Neural cell (in vitro differentiated cells): Measurements from ENCODE around the gene CACNA1C. TPM values are rescaled to one million over a fixed set of nuclear protein-coding genes. Genes with fewer than 3 reads are reported as not detected.

Experiments
- H2AFZ ChIP-seq: fragments of 200-600, 300-800 bp; sonication (generic), shearing (Covaris generic); 2 replicates; pipeline ENCODE4 v1.6.0; 2014; ENCODE audit warnings: low read depth, mild to moderate bottlenecking, antibody characterized with exemption, low read length, moderate library complexity
- H3F3A ChIP-seq: fragments of 200-600 bp; shearing (Covaris generic); 2 replicates; pipeline ENCODE4 v1.6.1; 2016; ENCODE audit warnings: mild to moderate bottlenecking, moderate library complexity, mixed read lengths, antibody characterized with exemption, low read length; ENCODE audit not compliant: insufficient read depth, poor library complexity, severe bottlenecking
- H3K27ac ChIP-seq: fragments of 200-600, 300-800 bp; sonication (generic), shearing (Covaris generic); 2 replicates; pipeline ENCODE4 v1.5.1; 2014; ENCODE audit warnings: mild to moderate bottlenecking, low read length, moderate library complexity
- H3K27me3 ChIP-seq: fragments of 300-800, 200-600 bp; sonication (generic), shearing (Covaris generic); 2 replicates; pipeline ENCODE4 v1.6.0; 2014; ENCODE audit warnings: mild to moderate bottlenecking, low read depth, low read length, moderate library complexity; ENCODE audit not compliant: insufficient read depth
- H3K36me3 ChIP-seq: fragments of 300-800, 200-600 bp; sonication (generic), shearing (Covaris generic); 2 replicates; pipeline ENCODE4 v1.5.1; 2014; ENCODE audit warnings: mild to moderate bottlenecking, antibody characterized with exemption, low read length, moderate library complexity; ENCODE audit not compliant: insufficient read depth
- H3K4me2 ChIP-seq: fragments of 300-800, 200-600 bp; sonication (generic), shearing (Covaris generic); 2 replicates; pipeline ENCODE4 v1.6.0; 2014; ENCODE audit warnings: mild to moderate bottlenecking, low read length
- H3K4me3 ChIP-seq: fragments of 300-800, 200-600 bp; sonication (generic), shearing (Covaris generic); 2 replicates; pipeline ENCODE4 v1.5.1; 2014; ENCODE audit warnings: mild to moderate bottlenecking, low read length, moderate library complexity
- H3K79me2 ChIP-seq: fragments of 200-600 bp; shearing (Covaris generic); replicated peaks from 2 replicates; pipeline ENCODE4 v1.6.0; 2014; ENCODE audit warnings: mild to moderate bottlenecking, low read length, moderate library complexity; ENCODE audit not compliant: insufficient read depth
- H3K9ac ChIP-seq: fragments of 300-800, 200-600 bp; sonication (generic), shearing (Covaris generic); 2 replicates; pipeline ENCODE4 v1.6.1; 2016; ENCODE audit warnings: mild to moderate bottlenecking, low read length, mixed read lengths
- H3K9me2 ChIP-seq: fragments of 200-600 bp; shearing (Covaris generic); 2 replicates; pipeline ENCODE4 v1.6.1; 2016; ENCODE audit warnings: mild to moderate bottlenecking, low read length, mixed read lengths; ENCODE audit not compliant: insufficient read depth
- H3K9me3 ChIP-seq: fragments of 200-600, 300-800 bp; sonication (generic), shearing (Covaris generic); 2 replicates; pipeline ENCODE4 v1.6.1; 2016; ENCODE audit warnings: mild to moderate bottlenecking, mixed run types, low read length, moderate library complexity, mixed read lengths
- H4K20me1 ChIP-seq: fragments of 200-600 bp; shearing (Covaris generic); 2 replicates; pipeline ENCODE4 v1.6.1; 2016; ENCODE audit warnings: mild to moderate bottlenecking, mixed run types; ENCODE audit not compliant: insufficient read depth
- EP300 ChIP-seq: fragments of 450-650 bp; conservative IDR thresholded peaks from 2 replicates; pipeline ENCODE4 v1.6.1; 2014; ENCODE audit warnings: antibody characterized with exemption, mild to moderate bottlenecking, moderate library complexity; ENCODE audit not compliant: poor library complexity, severe bottlenecking
- EZH2 ChIP-seq: fragments of 200-600, 300-800 bp; shearing (Covaris generic), sonication (generic); IDR thresholded peaks from 2 replicates; pipeline ENCODE4 v1.6.1; 2014; ENCODE audit warnings: antibody characterized with exemption, low read length, borderline replicate concordance, mild to moderate bottlenecking; ENCODE audit not compliant: insufficient read depth, poor library complexity, severe bottlenecking
- MXI1 ChIP-seq: fragments of 450-650 bp; conservative IDR thresholded peaks from 2 replicates; pipeline ENCODE4 v1.6.1; 2014; ENCODE audit warnings: antibody characterized with exemption, mild to moderate bottlenecking; ENCODE audit not compliant: poor library complexity, severe bottlenecking
- POLR2AphosphoS5 ChIP-seq: IDR thresholded peaks from 2 replicates; pipeline ENCODE4 v1.6.1; 2012
- RAD21 ChIP-seq: fragments of 450-650 bp; conservative IDR thresholded peaks from 2 replicates; pipeline ENCODE4 v1.6.1; 2014; ENCODE audit warnings: antibody characterized with exemption, mild to moderate bottlenecking, moderate library complexity
- SMC3 ChIP-seq: fragments of 450-650 bp; conservative IDR thresholded peaks from 2 replicates; pipeline ENCODE4 v1.6.1; 2014; ENCODE audit warnings: antibody characterized with exemption, mild to moderate bottlenecking, moderate library complexity; ENCODE audit not compliant: poor library complexity
- TAF1 ChIP-seq: IDR thresholded peaks from 2 replicates; pipeline ENCODE4 v1.6.1; 2012; ENCODE audit warnings: low read depth
- polyA plus RNA-seq: library from polyadenylated mRNA; depleted of rRNA; stranded (reverse); fragments of >200 nt; gene quantifications from 2 replicates; pipeline ENCODE4 v1.2.3, GENCODE V29; 2014
- TF ChIP-seq, protein P1 (sequence below): IDR thresholded peaks from 2 replicates; pipeline ENCODE4 v1.6.1; 2012; ENCODE audit warnings: borderline replicate concordance
- TF ChIP-seq, protein P2 (sequence below): fragments of 450-650 bp; IDR thresholded peaks from 2 replicates; pipeline ENCODE4 v1.5.1; 2014; ENCODE audit warnings: antibody characterized with exemption, mild to moderate bottlenecking, moderate library complexity; ENCODE audit not compliant: poor library complexity, severe bottlenecking

CACNA1C gene
- polyA plus RNA-seq, 1 donor from 2014 or later = 9.7 TPM

DNA sequence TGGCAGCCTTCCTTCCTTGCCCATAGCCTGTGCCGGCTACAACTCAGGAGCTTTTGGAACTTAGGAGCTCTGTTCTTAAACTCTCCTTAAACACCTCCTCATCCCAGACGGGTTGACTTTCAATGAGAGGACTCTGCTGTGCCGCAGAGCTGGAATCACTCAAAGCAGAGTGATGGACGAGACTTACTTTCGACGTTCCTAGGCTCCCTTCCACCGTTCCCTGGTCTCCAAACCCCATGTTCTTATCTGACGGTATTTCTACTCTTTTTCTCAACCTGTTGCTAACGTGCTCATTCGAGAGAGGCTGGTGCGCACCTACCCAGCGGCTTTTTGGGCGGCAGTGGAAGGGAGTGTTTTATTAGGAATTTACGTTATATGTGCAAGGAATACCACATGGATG, 232.7 kb downstream of the CACNA1C start:
- Histone ChIP-seq H3K27ac (no peak overlapping the region), H4K20me1 (no peaks in the 10 kb centered on the region), H2AFZ (no peak overlapping the region), H3K9me2 (no peaks in the 10 kb centered on the region), H3K79me2 (no peaks in the 10 kb centered on the region), H3K4me2 (no peak overlapping the region), H3F3A (no peaks in the 10 kb centered on the region), H3K36me3 (no peaks in the 10 kb centered on the region), H3K27me3 (no peaks in the 10 kb centered on the region), H3K4me3 (no peak overlapping the region), H3K9me3 (no peaks in the 10 kb centered on the region), H3K9ac (no peak overlapping the region)
- TF ChIP-seq SMC3 (no peak), POLR2AphosphoS5 (no peak), MXI1 (no peak), TAF1 (no peak), RAD21 (no peak), EP300 (no peak), EZH2 (no peak)
- TF ChIP-seq, protein P1, sequence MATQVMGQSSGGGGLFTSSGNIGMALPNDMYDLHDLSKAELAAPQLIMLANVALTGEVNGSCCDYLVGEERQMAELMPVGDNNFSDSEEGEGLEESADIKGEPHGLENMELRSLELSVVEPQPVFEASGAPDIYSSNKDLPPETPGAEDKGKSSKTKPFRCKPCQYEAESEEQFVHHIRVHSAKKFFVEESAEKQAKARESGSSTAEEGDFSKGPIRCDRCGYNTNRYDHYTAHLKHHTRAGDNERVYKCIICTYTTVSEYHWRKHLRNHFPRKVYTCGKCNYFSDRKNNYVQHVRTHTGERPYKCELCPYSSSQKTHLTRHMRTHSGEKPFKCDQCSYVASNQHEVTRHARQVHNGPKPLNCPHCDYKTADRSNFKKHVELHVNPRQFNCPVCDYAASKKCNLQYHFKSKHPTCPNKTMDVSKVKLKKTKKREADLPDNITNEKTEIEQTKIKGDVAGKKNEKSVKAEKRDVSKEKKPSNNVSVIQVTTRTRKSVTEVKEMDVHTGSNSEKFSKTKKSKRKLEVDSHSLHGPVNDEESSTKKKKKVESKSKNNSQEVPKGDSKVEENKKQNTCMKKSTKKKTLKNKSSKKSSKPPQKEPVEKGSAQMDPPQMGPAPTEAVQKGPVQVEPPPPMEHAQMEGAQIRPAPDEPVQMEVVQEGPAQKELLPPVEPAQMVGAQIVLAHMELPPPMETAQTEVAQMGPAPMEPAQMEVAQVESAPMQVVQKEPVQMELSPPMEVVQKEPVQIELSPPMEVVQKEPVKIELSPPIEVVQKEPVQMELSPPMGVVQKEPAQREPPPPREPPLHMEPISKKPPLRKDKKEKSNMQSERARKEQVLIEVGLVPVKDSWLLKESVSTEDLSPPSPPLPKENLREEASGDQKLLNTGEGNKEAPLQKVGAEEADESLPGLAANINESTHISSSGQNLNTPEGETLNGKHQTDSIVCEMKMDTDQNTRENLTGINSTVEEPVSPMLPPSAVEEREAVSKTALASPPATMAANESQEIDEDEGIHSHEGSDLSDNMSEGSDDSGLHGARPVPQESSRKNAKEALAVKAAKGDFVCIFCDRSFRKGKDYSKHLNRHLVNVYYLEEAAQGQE = no peak
- TF ChIP-seq, protein P2, sequence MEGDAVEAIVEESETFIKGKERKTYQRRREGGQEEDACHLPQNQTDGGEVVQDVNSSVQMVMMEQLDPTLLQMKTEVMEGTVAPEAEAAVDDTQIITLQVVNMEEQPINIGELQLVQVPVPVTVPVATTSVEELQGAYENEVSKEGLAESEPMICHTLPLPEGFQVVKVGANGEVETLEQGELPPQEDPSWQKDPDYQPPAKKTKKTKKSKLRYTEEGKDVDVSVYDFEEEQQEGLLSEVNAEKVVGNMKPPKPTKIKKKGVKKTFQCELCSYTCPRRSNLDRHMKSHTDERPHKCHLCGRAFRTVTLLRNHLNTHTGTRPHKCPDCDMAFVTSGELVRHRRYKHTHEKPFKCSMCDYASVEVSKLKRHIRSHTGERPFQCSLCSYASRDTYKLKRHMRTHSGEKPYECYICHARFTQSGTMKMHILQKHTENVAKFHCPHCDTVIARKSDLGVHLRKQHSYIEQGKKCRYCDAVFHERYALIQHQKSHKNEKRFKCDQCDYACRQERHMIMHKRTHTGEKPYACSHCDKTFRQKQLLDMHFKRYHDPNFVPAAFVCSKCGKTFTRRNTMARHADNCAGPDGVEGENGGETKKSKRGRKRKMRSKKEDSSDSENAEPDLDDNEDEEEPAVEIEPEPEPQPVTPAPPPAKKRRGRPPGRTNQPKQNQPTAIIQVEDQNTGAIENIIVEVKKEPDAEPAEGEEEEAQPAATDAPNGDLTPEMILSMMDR = no peak

DNA sequence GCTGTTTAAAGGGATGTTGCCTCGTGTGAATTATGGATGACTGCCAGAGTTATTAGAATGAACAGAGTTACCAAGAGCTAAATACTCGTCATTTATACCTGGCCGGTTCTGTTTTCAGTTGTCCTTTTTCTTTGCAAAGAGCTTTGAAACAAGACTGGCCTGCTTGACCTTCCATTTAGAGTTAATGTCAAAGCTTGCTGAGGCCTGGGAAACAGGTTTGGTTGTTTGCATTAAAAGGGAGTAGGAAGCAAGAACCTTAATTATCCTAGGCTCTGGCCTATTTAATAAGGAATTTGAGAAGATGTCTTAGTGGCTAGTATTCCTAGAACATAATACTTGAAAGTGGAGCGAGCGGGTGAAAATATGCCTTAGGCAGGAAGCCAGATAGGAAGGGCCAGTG, 233.3 kb downstream of the CACNA1C start:
- Histone ChIP-seq H3K4me2 (no peak overlapping the region), H3K27ac (no peak overlapping the region), H3K36me3 (no peaks in the 10 kb centered on the region), H3K79me2 (no peaks in the 10 kb centered on the region), H4K20me1 (no peaks in the 10 kb centered on the region), H2AFZ (no peak overlapping the region), H3K27me3 (no peaks in the 10 kb centered on the region), H3K9me3 (no peaks in the 10 kb centered on the region), H3F3A (no peaks in the 10 kb centered on the region), H3K9ac (no peak overlapping the region), H3K9me2 (no peaks in the 10 kb centered on the region), H3K4me3 (no peak overlapping the region)
- TF ChIP-seq RAD21 (no peak), EZH2 (no peak), TAF1 (no peak), MXI1 (no peak), POLR2AphosphoS5 (no peak), SMC3 (no peak), EP300 (no peak)
- TF ChIP-seq, protein P2 = no peak
- TF ChIP-seq, protein P1 = no peak
